ENCODE data around the gene SLC7A10.

The SLC7A10 gene

GRCh38 chr19:33234092-33234491 is 8.4 kb upstream of the SLC7A10 start:
- Histone ChIP-seq H3K36me3 (replicated peaks; ENCODE audit: low read depth, low read length) (no peaks in the 10 kb centered on the region), H3K4me1 (ENCODE audit: low read length) (peaks cover 30% of the 10 kb centered on the region), H4K20me1 (ENCODE audit: insufficient read depth, low read length) (no peaks in the 10 kb centered on the region), H3K9ac (ENCODE audit: low read length) (no peak overlapping the region), H3K4me2 (ENCODE audit: low read length) (peak overlapping the region; percentile 96), H3K27me3 (ENCODE audit: low read depth, low read length) (peaks cover 44% of the 10 kb centered on the region), H3K27ac (ENCODE audit: low read length) (no peak overlapping the region), H3K79me2 (ENCODE audit: low read length) (no peaks in the 10 kb centered on the region), H2AFZ (ENCODE audit: low read depth, low read length) (no peak overlapping the region), H3K9me3 (ENCODE audit: insufficient read depth, low read length) (no peaks in the 10 kb centered on the region), H3K4me3 (ENCODE audit: low read length) (peak overlapping the region; percentile 75; the same call in 1 of the 2 replicates)
- no peak for TF ChIP-seq EZH2phosphoT487 (IDR thresholded peaks at IDR 0.05; ENCODE audit: low read depth)
- TF ChIP-seq, protein P1, sequence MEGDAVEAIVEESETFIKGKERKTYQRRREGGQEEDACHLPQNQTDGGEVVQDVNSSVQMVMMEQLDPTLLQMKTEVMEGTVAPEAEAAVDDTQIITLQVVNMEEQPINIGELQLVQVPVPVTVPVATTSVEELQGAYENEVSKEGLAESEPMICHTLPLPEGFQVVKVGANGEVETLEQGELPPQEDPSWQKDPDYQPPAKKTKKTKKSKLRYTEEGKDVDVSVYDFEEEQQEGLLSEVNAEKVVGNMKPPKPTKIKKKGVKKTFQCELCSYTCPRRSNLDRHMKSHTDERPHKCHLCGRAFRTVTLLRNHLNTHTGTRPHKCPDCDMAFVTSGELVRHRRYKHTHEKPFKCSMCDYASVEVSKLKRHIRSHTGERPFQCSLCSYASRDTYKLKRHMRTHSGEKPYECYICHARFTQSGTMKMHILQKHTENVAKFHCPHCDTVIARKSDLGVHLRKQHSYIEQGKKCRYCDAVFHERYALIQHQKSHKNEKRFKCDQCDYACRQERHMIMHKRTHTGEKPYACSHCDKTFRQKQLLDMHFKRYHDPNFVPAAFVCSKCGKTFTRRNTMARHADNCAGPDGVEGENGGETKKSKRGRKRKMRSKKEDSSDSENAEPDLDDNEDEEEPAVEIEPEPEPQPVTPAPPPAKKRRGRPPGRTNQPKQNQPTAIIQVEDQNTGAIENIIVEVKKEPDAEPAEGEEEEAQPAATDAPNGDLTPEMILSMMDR (IDR thresholded peaks at IDR 0.05; ENCODE audit: low read depth, low read length), result no peak

- Histone ChIP-seq H3K4me3 (ENCODE audit: low read length) (no peak overlapping the region), H3K27ac (ENCODE audit: low read length) (no peak overlapping the region), H3K9ac (ENCODE audit: low read length) (no peak overlapping the region), H3K36me3 (replicated peaks; ENCODE audit: low read depth, low read length) (no peaks in the 10 kb centered on the region), H4K20me1 (ENCODE audit: insufficient read depth, low read length) (no peaks in the 10 kb centered on the region), H3K9me3 (ENCODE audit: insufficient read depth, low read length) (0 out of 2 replicates have a peak, but pooled peaks cover 5% of the 10 kb centered on the region), H3K4me1 (ENCODE audit: low read length) (peaks cover 30% of the 10 kb centered on the region), H3K79me2 (ENCODE audit: low read length) (no peaks in the 10 kb centered on the region), H3K4me2 (ENCODE audit: low read length) (no peak overlapping the region), H2AFZ (ENCODE audit: low read depth, low read length) (no peak overlapping the region), H3K27me3 (ENCODE audit: low read depth, low read length) (peaks cover 49% of the 10 kb centered on the region)
- no peak for TF ChIP-seq EZH2phosphoT487 (IDR thresholded peaks at IDR 0.05; ENCODE audit: low read depth)
- TF ChIP-seq, protein P1 (IDR thresholded peaks at IDR 0.05; ENCODE audit: low read depth, low read length), result no peak
Observed at GRCh38 chr19:33233056-33233873, 7.6 kb upstream of the SLC7A10 start.

DNA sequence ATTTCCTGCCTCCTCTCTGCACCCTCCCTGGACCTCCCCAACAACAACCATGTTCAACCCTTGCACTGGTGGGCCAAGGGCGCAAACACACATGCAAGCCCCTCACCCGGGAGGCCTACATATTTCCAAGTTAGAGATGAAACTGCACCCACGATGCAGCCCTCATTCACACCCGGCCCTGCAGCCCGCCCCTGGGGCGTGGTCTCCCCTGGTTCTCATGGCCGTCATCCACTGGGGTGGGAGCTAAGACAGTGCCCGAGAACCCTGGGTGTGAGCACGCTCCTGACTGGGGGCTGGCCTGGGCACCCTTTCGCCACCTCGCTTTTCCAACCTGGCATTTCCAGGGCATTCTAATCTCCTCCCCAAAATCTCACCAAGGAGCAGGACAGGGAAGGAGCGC is 7.0 kb upstream of the SLC7A10 start:
- H2AFZ ChIP-seq (ENCODE audit: low read depth, low read length), result no peak overlapping the region
- peaks cover 30% of the 10 kb centered on the region for H3K4me1 ChIP-seq (ENCODE audit: low read length)
- H3K4me2 ChIP-seq (ENCODE audit: low read length), result no peak overlapping the region
- peaks cover 50% of the 10 kb centered on the region for H3K27me3 ChIP-seq (ENCODE audit: low read depth, low read length)
- H3K9ac ChIP-seq (ENCODE audit: low read length), result no peak overlapping the region
- no peaks in the 10 kb centered on the region for H3K79me2 ChIP-seq (ENCODE audit: low read length)
- no peak overlapping the region for H3K27ac ChIP-seq (ENCODE audit: low read length)
- 0 out of 2 replicates have a peak, but pooled peaks cover 9% of the 10 kb centered on the region for H3K9me3 ChIP-seq (ENCODE audit: insufficient read depth, low read length)
- peaks cover 1% of the 10 kb centered on the region for H3K36me3 ChIP-seq (replicated peaks; ENCODE audit: low read depth, low read length)
- TF ChIP-seq, protein P1 (IDR thresholded peaks at IDR 0.05; ENCODE audit: low read depth, low read length), result no peak
- no peak for TF ChIP-seq EZH2phosphoT487 (IDR thresholded peaks at IDR 0.05; ENCODE audit: low read depth)
- no peak overlapping the region for H3K4me3 ChIP-seq (ENCODE audit: low read length)
- H4K20me1 ChIP-seq (ENCODE audit: insufficient read depth, low read length), result no peaks in the 10 kb centered on the region

- H3K9me3 ChIP-seq (ENCODE audit: insufficient read depth, low read length), result 0 out of 2 replicates have a peak, but pooled peaks cover 14% of the 10 kb centered on the region
- no peak for TF ChIP-seq EZH2phosphoT487 (IDR thresholded peaks at IDR 0.05; ENCODE audit: low read depth)
- TF ChIP-seq, protein P1 (IDR thresholded peaks at IDR 0.05; ENCODE audit: low read depth, low read length), result no peak
Observed at GRCh38 chr19:33231511-33231910, 5.9 kb upstream of the SLC7A10 start.

More at GRCh38 chr19:33231511-33231910, 5.9 kb upstream of the SLC7A10 start:
- Histone ChIP-seq H3K79me2 (ENCODE audit: low read length) (no peaks in the 10 kb centered on the region), H3K4me1 (ENCODE audit: low read length) (peaks cover 26% of the 10 kb centered on the region), H3K27me3 (ENCODE audit: low read depth, low read length) (peaks cover 50% of the 10 kb centered on the region), H3K27ac (ENCODE audit: low read length) (no peak overlapping the region), H3K9ac (ENCODE audit: low read length) (no peak overlapping the region), H3K36me3 (replicated peaks; ENCODE audit: low read depth, low read length) (peaks cover 3% of the 10 kb centered on the region), H2AFZ (ENCODE audit: low read depth, low read length) (no peak overlapping the region), H3K4me3 (ENCODE audit: low read length) (no peak overlapping the region), H3K4me2 (ENCODE audit: low read length) (no peak overlapping the region), H4K20me1 (ENCODE audit: insufficient read depth, low read length) (no peaks in the 10 kb centered on the region)

Measured in OCI-LY3 (cell line).